Stimulated activated CD4-positive, alpha-beta T cell treated with anti-CD3 and anti-CD28 coated beads, Interleukin-2, amount 100 ng/mL, for 24 hours (primary cell): ENCODE data around the gene GPN2.

Experiments
- DNase-seq, 2 donors: peaks; one replicate each; pipeline ENCODE4 v3.0.0-alpha.2; 2020

Gene GPN2

GRCh38 chr1:26831059-26831458, 59.0 kb downstream of the GPN2 start:
- no peak for DNase-seq

- no peak for DNase-seq
These were observed 60.7 kb downstream of the GPN2 start for GRCh38 chr1:26829184-26829911.

- DNase-seq, result peak in 1 of 2 donors; percentile 39
These were observed 61.6 kb downstream of the GPN2 start for GRCh38 chr1:26828411-26828991.

- DNase-seq, result no peak
These were observed 62.4 kb downstream of the GPN2 start for GRCh38 chr1:26827663-26828062.

- no peak for DNase-seq
These were observed 62.9 kb downstream of the GPN2 start for GRCh38 chr1:26827106-26827604.

- peak; percentile 75 to 79 for DNase-seq
These were observed 63.6 kb downstream of the GPN2 start, which contains the start of gene ZDHHC18 for GRCh38 chr1:26826261-26827105. ZDHHC18 (plus strand) TSS chr1:26826688; CDS start chr1:26826805, 117 bp downstream.
